ENCODE data around the gene FKBP15. TPM values are rescaled to one million over a fixed set of nuclear protein-coding genes. Genes with fewer than 3 reads are reported as not detected.

Gene FKBP15
- total RNA-seq, 1 experiment from 2014 or later = 32.2 TPM

GRCh38 chr9:113183956-113184488 is 37.1 kb downstream of the FKBP15 start:
- no peak for DNase-seq (ENCODE audit: unreplicated experiment)
- ChIA-PET POLR2A (interaction anchor here (5.4 to 7.3 kb wide), 2 partner anchors 32 to 37 kb away, joined by 38 to 80 read pairs; partner anchors contain the start of genes FKBP15, SLC31A1 and SLC31A2), CTCF (interaction anchor here (0.6 kb wide), 1 partner anchor 13 kb away, joined by 3 read pairs; no protein-coding TSS in a partner anchor)
- H3K27me3 Mint-ChIP-seq (ENCODE audit: insufficient read depth, unreplicated experiment) = no peaks in the 10 kb centered on the region
- no peaks in the 10 kb centered on the region for H3K9me3 Mint-ChIP-seq (ENCODE audit: unreplicated experiment)
- H3K4me1 Mint-ChIP-seq (ENCODE audit: insufficient read depth, unreplicated experiment) = peaks cover 39% of the 10 kb centered on the region
- H3K36me3 Mint-ChIP-seq (ENCODE audit: insufficient read depth, unreplicated experiment) = peaks cover 70% of the 10 kb centered on the region
- intact Hi-C loops (cut with micrococcal nuclease) = no loop called here
- H3K27ac Mint-ChIP-seq (ENCODE audit: low read depth, unreplicated experiment) = peak overlapping the region; percentile 85
- H3K4me3 Mint-ChIP-seq (ENCODE audit: unreplicated experiment) = no peak overlapping the region
- no TSS peak for BruUV-seq (replicated peaks)
- no peak for TF ChIP-seq CTCF (IDR thresholded peaks at IDR 0.05; ENCODE audit: unreplicated experiment)

- Mint-ChIP-seq H3K27me3 (ENCODE audit: insufficient read depth, unreplicated experiment) (no peaks in the 10 kb centered on the region), H3K4me3 (ENCODE audit: unreplicated experiment) (no peak overlapping the region), H3K9me3 (ENCODE audit: unreplicated experiment) (no peaks in the 10 kb centered on the region), H3K4me1 (ENCODE audit: insufficient read depth, unreplicated experiment) (peaks cover 17% of the 10 kb centered on the region), H3K36me3 (ENCODE audit: insufficient read depth, unreplicated experiment) (peaks cover 85% of the 10 kb centered on the region), H3K27ac (ENCODE audit: low read depth, unreplicated experiment) (no peak overlapping the region)
- ChIA-PET POLR2A (interaction anchor here (0.9 kb wide), 1 partner anchor 9 kb away, joined by 3 read pairs; no protein-coding TSS in a partner anchor), CTCF (interaction anchor here (0.7 to 1.1 kb wide), 2 partner anchors 18 to 220 kb away, joined by 4 read pairs; partner anchors contain the start of gene ALAD)
- no peak for TF ChIP-seq CTCF (IDR thresholded peaks at IDR 0.05; ENCODE audit: unreplicated experiment)
- no TSS peak for BruUV-seq (replicated peaks)
- no peak for DNase-seq (ENCODE audit: unreplicated experiment)
- intact Hi-C loops (cut with micrococcal nuclease) = no loop called here
These were observed 39.9 kb downstream of the FKBP15 start for GRCh38 chr9:113181165-113181564.

GRCh38 chr9:113179839-113180238 is 41.2 kb downstream of the FKBP15 start:
- CTCF ChIA-PET = interaction anchor here (0.6 kb wide), 3 partner anchors 27 to 231 kb away, joined by 3 to 5 read pairs (median 4); no protein-coding TSS in a partner anchor

GRCh38 chr9:113178087-113178486 is 43.0 kb downstream of the FKBP15 start:
- POLR2A ChIA-PET = interaction anchor here (1.1 to 2.7 kb wide), 2 partner anchors 13 to 42 kb away, joined by 3 to 9 read pairs; no protein-coding TSS in a partner anchor

More at GRCh38 chr9:113179839-113180238, 41.2 kb downstream of the FKBP15 start:
- Mint-ChIP-seq H3K4me3 (ENCODE audit: unreplicated experiment) (no peak overlapping the region), H3K36me3 (ENCODE audit: insufficient read depth, unreplicated experiment) (peaks cover 85% of the 10 kb centered on the region), H3K27ac (ENCODE audit: low read depth, unreplicated experiment) (no peak overlapping the region), H3K4me1 (ENCODE audit: insufficient read depth, unreplicated experiment) (peaks cover 6% of the 10 kb centered on the region), H3K9me3 (ENCODE audit: unreplicated experiment) (no peaks in the 10 kb centered on the region), H3K27me3 (ENCODE audit: insufficient read depth, unreplicated experiment) (no peaks in the 10 kb centered on the region)
- BruUV-seq (replicated peaks) = no TSS peak
- intact Hi-C loops (cut with micrococcal nuclease) = no loop called here
- POLR2A ChIA-PET = interaction anchor here (1.0 to 2.7 kb wide), 2 partner anchors 11 to 428 kb away, joined by 3 to 9 read pairs; no protein-coding TSS in a partner anchor
- no peak for DNase-seq (ENCODE audit: unreplicated experiment)
- no peak for TF ChIP-seq CTCF (IDR thresholded peaks at IDR 0.05; ENCODE audit: unreplicated experiment)

More at GRCh38 chr9:113178087-113178486, 43.0 kb downstream of the FKBP15 start:
- H3K4me1 Mint-ChIP-seq (ENCODE audit: insufficient read depth, unreplicated experiment) = no peaks in the 10 kb centered on the region
- H3K9me3 Mint-ChIP-seq (ENCODE audit: unreplicated experiment) = no peaks in the 10 kb centered on the region
- H3K4me3 Mint-ChIP-seq (ENCODE audit: unreplicated experiment) = no peak overlapping the region
- H3K27me3 Mint-ChIP-seq (ENCODE audit: insufficient read depth, unreplicated experiment) = no peaks in the 10 kb centered on the region
- CTCF ChIA-PET = no interaction called here
- intact Hi-C loops (cut with micrococcal nuclease) = no loop called here
- BruUV-seq (replicated peaks) = no TSS peak
- TF ChIP-seq CTCF (IDR thresholded peaks at IDR 0.05; ENCODE audit: unreplicated experiment) = no peak
- DNase-seq (ENCODE audit: unreplicated experiment) = no peak
- peaks cover 84% of the 10 kb centered on the region for H3K36me3 Mint-ChIP-seq (ENCODE audit: insufficient read depth, unreplicated experiment)
- H3K27ac Mint-ChIP-seq (ENCODE audit: low read depth, unreplicated experiment) = no peak overlapping the region
